Measurements from ENCODE around the gene DOCK10.

DNA sequence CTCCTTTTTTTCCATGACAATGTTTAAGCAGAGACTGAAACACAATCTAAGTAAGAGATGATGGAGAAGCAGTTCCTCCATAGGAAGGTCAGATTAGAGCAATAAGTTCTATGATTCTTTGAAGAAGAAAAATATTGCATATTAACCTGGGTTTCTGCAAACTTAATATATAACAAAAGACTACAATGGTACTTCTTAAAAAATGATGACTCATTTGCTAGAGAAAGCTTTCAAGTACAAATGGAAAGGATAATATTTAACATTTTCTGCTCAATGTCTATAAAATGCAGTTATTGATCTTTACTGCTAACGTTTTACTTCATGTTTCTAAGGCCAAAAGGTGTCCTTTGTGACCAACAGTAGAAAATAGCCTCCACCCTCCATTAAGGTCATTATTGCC, 158.6 kb downstream of the DOCK10 start:
- TF ChIP-seq, protein P1, sequence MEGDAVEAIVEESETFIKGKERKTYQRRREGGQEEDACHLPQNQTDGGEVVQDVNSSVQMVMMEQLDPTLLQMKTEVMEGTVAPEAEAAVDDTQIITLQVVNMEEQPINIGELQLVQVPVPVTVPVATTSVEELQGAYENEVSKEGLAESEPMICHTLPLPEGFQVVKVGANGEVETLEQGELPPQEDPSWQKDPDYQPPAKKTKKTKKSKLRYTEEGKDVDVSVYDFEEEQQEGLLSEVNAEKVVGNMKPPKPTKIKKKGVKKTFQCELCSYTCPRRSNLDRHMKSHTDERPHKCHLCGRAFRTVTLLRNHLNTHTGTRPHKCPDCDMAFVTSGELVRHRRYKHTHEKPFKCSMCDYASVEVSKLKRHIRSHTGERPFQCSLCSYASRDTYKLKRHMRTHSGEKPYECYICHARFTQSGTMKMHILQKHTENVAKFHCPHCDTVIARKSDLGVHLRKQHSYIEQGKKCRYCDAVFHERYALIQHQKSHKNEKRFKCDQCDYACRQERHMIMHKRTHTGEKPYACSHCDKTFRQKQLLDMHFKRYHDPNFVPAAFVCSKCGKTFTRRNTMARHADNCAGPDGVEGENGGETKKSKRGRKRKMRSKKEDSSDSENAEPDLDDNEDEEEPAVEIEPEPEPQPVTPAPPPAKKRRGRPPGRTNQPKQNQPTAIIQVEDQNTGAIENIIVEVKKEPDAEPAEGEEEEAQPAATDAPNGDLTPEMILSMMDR (IDR thresholded peaks at IDR 0.05) = no peak
- no peak for TF ChIP-seq POLR2A (IDR thresholded peaks at IDR 0.05)

All from heart left ventricle (tissue), 13 donors.